CD4-positive, alpha-beta T cell treated with Interleukin-4 for 1 hour (primary cell): Measurements from ENCODE around the gene FAM110A.
A peak's percentile ranks its signal among the peaks of the same experiment; 100 is the strongest.
"Not testable (repeated sequence)": the region's sequence is repeated elsewhere in the genome, so short reads cannot be mapped to it uniquely, and the experiment has no call there.

Experiments
- DNase-seq, 2 donors: peaks; one replicate each; pipeline ENCODE4 v3.0.0-alpha.2; 2020 to 2022

Gene FAM110A

DNA sequence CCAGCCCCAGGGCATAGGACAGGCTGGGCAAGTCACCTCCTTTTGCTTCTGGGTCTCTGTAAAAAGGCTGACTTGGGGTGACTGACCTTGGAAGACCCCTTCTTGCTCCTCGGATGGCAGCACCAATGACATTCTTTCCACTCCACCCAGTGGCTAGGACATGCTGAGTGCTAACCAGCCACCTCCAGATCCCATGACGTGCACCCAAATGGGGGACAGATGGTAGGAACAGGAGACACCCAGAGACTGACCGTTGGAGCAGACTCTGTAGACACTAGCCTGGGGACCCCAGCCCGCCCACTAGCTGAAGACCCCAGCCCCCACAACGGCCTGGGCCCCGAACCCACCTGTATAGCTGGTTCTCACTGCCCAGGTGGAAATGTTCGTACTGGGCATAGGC lies 44.3 kb downstream of the FAM110A start:
- no peak for DNase-seq

DNA sequence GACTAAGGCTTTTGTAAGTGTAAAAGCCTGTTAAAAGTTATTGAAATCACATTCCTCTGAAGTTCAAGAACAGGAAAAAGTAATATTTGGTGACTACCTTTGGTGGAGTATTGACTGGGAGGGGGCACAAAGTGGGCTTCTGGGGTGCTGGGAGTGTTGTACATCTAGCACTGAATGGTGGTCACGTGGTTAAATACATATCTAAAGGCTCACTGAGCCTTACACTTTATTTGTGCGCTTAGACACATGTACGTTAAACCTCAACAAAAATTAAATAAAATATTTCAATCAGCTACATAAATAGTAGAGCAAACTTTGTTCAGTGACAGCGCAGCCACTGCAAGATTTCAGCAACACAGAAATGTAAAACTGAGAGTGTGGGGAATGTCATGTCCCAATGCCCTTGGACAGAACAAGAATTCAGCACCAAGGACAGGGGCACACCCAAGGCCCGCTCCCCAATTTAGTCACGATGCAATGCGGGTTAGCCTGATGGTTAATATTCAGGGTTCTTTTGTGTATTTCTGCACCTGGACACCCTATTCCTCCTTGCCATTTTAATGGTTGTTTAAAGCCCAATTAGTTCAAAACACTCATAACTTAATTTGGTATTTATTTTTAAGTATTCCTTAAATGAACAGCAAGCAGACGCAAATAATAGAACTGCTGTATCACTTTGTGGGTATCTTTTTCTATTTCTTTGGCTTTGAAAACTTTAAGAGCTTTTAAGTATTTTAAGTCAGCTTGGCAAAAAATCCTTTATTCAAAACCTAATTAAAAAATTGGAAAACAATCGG lies 45.2 kb downstream of the FAM110A start:
- peak in 1 of 2 donors; percentile 9 for DNase-seq

DNA sequence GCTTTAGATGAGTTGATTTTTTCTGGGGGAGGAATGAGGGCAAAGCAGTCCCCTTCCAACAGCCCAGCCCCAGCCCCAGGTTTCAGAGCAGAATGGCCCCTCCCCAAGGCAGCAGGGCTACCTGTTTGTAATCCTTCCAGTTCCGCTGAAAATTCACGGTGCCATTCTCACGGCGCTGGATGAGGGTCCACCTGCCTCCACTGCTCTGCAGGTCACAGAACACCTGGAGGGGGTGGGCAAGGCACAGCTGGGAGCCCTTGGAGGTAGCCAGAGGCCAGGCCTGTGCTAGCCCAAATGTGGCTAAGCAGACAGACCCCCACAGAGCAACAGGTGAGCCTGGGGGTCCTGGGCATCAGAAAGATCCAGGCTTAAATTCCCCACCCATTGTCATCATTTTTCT lies 46.1 kb downstream of the FAM110A start:
- DNase-seq = no peak

DNA sequence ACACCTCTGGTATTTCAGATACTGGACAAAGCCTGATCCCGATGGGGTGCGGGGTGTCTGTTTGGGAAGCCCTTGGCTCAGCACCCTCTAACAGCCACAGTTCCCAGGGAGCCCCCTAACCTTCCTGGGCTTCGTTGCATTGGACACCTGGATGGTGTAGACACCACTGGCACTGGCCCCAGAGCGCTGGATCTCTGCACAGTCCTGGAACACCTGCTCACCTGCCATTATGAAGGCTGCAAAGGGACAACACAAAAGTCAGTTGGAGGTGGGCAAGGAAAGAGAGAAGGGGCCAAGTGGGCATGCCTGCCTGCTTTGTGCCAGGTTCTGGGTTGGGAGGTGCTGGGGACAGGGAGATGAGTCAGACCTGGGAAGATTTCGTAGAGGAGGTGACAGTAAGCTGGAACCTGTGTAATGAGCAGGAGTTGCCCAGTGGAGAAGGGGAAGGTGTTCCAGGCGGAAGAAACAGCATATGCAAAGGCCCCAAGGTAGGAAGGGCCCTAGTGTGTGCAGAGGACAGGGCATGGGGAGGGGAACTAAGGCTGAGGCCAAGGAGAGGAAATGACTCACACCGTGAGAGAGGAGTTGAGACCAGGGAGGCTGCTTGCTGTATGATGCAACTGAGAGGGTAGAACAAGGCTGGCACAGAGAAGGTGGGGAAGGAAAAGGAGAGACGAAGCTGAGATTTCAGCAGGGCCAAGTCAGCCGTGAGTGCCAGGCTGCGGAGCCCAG lies 47.7 kb downstream of the FAM110A start:
- DNase-seq = peak; percentile 5 to 57

DNA sequence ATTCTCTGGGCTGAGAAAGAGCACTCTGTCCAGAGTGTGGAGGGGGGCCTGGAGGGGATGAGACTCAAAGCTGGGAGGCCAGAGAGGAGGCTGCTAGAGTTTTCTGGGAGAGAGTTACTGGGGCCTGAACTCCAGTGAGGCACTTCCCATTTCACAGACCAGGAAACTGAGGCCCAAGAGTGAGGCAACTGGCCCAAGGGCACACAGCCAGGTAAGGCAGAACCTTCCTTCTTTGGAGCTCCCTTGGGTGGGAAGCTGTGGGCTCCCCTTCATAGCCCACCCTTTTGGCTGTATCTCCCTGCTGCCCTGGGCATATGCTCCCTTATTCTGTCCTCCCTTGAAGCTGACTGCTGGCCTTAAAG lies 48.2 kb downstream of the FAM110A start:
- DNase-seq = no peak

DNA sequence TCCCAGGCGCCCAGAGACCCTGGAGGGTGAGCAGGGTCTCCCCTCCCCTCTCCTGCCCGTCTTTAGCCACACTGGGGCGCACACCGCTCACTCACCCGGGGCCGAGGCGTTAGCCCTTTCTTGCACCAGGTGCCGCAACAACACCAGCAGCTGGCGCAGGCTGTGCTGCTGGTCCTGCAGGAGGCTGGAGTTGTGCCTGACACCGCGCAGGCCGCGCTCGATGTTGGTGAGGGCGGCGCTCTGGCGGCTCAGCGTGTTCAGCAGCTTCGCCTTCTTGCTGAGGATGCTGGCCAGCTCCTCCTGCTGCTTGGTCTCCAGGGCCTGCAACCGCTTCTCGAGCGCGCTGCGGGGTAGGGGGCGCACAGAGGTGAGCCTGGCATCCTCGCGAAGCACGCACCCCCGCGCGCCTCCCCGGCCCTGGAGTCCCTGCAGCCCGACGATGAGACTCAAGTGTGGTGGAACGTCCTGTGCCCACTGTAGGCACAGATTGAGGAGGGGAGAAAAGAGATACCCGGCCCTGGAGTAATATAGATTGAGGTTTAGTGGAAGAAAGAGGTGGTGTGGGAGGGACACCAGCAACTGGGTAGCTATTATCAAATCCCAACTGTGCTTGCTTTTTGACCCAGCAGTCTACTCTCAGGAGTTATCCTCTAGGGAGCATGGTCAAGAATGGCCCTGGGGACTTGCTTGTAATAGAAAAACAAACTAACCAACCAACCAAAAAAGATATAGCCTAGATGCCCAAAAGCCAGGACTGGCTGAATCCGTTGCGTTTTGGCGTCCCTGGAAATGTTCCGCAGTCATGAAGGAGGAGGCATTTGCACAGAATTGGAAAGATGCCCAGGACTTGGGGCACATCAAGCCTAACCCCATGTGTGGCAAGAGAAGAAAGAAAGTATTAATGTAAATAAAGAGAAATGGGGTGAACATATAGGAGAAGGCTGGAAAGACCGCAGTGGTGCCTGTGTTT lies 51.8 kb downstream of the FAM110A start:
- no peak for DNase-seq

DNA sequence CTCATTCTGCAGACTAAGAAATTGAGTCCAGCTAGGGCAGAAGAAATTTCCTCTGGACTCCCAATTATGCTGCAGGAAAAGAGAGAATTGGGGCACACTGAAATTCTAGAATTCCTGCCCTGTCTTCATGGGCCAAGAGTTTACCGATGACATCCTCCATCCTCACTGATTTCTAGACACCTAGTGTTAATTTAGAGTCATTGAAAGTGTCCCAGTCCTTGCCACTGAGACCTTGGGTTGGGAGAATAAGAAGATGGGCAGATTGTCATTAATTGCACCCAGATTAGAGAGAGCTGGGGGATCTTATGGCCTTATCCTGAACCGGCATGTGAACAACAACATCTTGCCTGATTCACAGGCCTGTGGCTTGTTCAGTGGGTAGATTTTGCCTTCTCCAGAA lies 53.6 kb downstream of the FAM110A start:
- DNase-seq = no peak

DNA sequence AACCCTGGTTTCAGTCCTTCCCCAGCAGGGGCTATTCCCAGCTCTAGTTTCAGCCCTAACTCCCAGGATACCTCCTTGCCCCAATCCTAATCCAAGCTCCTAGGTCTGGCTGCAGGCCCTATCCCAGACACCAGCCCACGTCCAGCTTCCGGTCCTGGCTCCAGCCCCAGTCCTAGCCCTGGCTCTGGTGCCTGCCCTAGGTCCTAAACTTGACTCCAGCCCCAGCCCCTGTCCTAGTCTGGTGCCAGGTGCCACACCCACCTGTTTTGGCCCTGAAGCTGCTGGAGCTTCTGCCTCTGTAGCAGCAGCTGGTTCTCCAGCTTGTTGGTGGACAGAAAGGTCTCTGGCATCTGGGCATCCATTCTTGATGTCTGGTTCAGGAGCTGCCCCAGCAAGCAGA lies 54.5 kb downstream of the FAM110A start:
- DNase-seq = no peak

DNA sequence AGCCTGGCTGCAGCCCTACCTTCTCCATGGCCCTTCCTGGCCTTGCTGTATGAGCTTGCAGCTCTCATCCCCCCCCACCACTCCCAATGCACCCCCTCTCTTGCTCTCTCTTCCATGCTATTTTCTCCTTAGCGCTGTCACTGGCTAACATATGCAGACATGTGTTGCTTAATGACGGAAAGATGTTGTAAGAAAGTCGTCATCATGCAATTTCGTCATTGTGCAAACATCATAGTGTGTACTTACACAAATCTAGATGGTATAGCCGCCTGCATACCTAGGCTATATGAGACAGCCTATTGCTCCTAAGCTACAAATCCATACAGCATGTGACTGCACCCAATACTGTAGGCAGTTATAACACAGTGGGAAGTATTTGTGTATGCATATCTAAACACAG lies 55.6 kb downstream of the FAM110A start:
- DNase-seq = no peak

DNA sequence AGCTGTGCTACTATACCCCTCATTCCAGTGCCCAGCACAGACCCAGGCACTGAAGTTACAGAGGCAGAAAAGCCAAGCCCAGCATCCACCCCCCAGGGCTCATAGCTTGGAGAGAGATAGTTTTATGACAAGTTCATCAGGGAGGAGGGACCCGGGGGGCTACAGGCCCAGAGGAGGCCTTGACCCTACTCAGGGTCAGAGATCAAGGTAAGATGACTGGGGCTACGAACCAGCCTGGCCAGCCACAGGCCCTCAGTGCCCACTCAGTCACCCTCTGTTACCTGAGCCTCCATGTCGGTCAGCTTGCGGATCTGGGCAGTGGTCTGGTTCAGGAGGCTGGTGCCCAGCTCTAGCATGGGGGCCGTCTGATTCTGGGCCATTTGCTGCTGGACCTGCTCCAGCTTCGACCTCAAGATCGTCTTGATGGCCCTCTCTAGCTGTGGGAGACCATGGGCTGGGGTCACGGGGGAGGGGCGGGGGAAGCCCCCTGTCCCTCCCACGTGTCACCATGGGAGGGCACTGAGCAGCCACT lies 56.5 kb downstream of the FAM110A start:
- DNase-seq = no peak

DNA sequence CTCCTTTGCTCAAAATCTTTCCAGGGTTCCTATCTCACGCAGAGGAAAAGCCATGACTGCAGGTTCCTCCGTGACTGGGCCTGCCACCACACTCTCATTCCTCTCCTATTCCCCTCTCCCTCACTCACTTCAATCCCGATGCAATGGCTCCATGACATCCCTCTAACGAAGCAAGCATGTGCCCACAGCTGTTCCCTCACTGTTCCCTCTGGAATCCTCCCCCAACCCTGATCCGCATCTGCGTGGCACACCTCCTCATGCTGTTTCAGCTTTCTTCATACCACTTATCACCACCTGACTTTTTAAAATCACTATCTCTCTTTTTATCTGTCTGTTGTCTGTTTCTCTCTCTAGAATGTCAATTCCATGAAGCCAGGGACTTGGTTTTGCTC lies 57.1 kb downstream of the FAM110A start:
- DNase-seq = no peak

DNA sequence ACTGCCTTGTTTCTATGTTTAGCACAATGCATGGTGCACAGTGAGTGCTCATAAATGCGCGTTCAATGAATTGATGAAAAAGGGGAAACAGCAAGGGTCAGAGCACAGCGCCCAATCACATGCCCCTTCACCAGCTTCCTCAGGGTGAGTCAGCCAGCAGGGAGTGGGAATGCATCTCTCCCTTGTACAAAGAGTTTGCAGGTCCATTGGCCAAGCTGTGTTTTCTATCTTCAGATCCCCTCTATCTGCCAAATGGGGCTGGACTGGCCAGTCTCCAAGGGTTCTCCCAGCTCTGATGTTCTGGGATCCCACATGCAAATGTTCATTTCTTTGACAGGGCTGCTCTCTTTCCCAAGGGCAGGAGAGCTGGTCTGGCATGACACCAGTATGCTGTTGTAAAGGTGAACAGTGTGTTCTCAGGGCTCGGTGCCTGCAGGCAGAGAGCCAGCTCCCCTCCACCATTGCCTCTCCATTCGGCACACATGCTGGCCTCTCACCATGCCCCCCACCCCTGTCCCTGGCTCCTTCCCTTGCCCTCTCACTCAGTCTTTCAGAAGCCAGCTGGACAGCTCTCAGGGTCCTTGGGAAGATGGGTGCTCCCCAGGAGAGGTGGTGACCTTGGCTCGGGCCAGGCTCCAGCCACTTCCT lies 57.7 kb downstream of the FAM110A start:
- peak in 1 of 2 donors; percentile 32 for DNase-seq

DNA sequence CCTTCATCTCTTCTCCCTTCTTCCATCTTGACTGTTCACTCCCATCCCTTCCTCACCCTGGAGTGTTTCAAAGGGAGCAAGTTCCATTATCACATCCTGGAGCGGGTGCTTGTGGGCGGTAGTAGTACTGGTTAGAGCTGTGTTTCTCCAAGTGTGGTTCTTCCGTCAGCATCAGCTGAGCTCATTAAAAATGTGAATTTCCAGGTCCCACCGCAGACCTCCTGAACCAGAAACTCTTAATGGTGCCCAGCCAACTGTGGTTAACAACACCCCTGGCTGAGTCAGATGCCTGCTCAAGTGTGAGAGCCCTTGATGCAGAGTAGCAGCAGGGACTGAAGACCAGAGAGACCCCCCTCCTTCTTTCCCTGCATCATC lies 58.2 kb downstream of the FAM110A start:
- no peak for DNase-seq

DNA sequence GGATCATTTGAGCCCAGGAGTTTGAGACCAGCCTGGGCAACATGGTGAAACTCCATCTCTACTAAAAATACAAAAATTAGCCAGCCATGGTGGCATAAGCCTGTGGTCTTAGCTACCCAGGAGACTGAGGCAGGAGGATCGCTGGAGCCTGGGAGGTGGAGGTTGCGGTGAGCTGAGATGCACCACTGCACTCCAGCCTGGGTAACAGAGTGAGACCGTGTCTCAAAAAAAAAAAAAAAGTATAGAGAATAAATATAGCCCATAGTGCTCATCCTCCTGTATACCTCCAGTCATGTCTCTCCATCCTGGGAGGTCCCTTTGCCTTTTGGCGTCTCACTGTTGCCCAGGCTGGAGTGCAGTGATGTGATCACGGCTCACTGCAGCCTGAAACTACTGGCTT lies 58.9 kb downstream of the FAM110A start:
- DNase-seq = not testable (repeated sequence)
